Non-pigmented ciliary epithelial cell (primary cell): ENCODE data around the gene SLC25A21.
"Not testable (repeated sequence)": the region's sequence is repeated elsewhere in the genome, so short reads cannot be mapped to it uniquely, and the experiment has no call there.

Experiments used
- DNase-seq: peaks from one replicate; pipeline ENCODE4 v3.0.0-alpha.2; 2010; ENCODE audit warnings: low read depth

SLC25A21 gene

DNA sequence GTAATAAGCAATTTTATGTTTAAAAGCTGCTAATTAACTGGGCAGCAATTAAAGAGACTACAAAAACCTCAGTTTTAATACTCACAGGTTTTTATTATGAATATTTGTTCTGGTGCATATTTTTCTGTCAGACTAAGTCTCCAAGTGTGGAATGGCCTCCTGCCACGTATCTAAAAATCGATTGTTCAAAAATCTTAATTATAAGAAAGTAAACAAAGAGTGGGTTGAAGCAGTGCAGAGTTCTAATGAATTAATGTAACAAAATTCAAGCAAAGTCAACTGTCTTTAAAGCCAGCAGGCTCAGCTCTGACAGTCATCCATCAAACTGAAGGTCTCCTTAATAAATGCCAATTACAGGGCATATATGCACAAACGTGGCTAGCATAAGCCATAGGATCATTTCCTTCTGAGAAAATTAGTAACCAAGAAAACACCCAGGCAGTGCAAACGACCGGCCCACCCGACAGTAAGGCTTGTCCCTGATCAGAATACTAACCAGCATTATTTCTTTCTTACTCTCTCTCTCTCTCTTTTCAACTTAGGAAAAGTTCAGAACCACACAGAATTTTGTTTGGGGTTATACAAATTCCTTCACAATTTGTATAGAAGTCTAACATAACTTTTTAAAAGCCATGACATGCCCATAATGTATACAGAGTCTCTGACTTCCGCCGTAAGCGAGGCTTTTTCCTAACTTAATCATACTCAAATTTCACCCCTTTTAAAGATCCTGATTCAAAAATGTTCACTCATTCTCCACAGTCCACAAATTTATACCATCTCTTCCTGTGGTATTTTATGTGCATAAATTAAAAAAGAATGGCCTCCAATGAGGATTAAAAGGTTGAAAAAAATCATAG is 83.8 kb downstream of the SLC25A21 start:
- DNase-seq = no peak

DNA sequence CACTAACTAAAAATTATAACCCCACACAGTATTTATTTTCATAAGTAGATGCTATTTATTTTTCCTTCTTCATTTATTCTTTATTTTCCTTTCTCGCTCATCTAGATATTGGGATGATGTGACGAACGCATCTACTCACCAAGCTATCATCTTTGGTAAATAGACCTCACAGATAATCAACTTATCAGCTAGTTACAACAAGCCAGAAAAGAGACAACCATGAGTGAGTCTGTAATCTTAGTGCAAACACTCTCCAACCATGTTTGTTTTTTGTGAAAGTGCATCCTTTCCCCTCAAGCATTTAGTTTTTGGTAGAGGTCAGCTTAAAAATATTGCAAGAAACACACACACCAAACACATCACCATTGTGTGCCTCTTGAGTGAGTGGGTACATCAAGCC is 84.9 kb downstream of the SLC25A21 start:
- no peak for DNase-seq

DNA sequence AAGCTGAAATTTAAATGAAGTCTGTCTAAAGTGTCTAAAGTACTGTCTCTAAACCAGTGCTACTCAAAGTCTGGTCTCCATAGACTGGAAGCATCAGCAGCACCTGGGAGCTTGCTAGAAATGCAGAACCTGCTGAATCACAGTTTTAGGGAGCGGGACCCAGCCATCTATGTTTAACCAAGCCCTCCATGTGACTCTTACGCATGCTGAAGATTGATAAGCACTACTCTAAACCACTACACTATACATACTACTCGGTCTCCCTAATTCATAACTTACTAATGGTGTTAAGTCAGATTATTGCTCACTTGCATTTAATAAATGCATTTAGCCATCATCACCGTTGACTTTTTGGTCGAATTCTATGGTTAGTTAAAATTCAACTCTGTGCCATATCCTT is 88.8 kb downstream of the SLC25A21 start:
- no peak for DNase-seq

DNA sequence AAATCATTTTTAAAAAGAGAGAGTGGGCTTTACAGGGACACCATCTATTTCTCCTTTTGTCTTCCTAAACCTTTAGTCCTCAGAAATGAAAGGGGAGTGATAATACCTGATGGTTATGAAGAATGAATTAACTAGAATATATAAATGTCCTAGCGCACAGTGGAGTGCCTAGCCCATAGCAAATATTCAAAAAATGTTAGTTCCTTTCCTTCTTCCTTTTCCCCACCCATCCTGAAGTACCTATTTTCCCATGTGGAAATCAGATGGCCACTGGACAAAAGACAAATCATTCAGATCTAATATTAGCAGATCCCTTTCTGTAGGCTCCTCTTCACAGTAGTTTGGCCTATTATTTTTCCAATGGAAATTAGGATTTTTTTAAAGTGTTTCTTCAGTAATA is 90.0 kb downstream of the SLC25A21 start:
- no peak for DNase-seq

DNA sequence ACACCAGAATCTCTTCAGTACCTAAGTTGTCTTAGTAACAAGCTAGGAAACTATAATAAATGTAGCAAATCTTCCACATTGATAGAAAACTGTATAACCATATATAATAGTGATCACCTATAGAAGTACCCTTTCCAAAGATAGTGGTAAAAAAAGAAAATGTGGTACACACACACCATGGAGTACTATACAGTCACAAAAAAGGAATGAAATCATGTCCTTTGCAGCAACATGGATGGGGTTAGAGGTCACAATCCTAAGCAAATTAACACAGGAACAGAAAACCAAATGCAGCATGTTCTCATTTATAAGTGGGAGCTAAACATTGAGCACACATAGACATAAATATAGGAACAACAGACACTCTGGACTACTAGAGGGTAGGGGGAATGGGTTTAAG is 90.5 kb downstream of the SLC25A21 start:
- no peak for DNase-seq

DNA sequence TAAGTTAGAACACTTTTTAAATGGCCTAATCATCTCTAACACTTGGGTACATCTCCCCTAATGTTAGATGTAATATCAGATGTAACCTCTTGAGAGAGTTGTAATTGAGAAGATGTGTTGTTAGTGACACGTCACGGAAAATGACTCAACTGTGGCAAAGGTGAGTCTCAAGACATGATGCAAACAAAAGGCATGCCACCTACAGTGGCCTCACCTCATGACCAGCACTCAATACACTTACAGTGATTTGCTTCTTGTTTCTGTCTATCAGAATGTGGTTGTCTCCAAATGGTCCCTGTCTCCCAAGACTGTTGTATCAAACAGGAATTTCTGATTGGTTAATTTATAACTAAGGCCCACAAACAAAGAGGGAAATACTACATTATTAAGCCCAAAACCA is 91.2 kb downstream of the SLC25A21 start:
- no peak for DNase-seq

DNA sequence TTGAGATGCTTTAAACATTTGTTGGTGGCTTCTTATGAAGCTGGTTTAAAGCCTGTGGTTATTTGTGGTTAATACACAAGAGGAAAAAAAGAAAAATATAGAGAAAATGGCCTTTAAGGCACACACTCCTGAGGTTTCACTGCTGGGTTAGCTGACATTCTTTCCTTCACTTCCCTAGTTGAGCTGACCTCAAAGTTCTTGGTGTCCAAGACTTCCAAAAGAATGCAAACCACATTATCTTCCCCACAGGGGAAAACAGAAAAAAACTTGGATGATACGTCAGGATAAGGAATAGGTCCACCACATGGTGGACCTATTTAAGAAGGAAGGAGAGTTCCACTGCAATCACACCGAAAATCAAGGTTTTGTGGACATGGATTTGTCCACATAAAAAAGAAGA is 94.3 kb downstream of the SLC25A21 start:
- DNase-seq = no peak

DNA sequence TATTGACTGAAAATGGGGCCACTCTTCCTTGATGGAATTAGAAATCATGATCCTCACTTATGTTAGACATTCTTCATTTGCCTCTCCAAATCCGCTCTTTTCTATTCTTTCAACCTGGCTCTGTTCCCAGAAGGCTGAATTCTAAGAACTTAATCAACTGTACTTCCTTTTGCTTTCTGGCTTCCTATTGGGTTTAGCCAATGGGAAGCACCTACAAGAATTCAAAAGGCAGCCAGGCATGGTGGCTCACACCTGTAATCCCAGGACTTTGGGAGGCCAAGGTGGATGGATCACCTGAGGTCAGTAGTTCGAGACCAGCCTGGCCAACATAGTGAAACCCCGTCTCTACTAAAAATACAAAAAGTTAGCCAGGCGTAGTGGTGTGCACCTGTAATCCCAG is 98.1 kb downstream of the SLC25A21 start:
- DNase-seq = not testable (repeated sequence)

DNA sequence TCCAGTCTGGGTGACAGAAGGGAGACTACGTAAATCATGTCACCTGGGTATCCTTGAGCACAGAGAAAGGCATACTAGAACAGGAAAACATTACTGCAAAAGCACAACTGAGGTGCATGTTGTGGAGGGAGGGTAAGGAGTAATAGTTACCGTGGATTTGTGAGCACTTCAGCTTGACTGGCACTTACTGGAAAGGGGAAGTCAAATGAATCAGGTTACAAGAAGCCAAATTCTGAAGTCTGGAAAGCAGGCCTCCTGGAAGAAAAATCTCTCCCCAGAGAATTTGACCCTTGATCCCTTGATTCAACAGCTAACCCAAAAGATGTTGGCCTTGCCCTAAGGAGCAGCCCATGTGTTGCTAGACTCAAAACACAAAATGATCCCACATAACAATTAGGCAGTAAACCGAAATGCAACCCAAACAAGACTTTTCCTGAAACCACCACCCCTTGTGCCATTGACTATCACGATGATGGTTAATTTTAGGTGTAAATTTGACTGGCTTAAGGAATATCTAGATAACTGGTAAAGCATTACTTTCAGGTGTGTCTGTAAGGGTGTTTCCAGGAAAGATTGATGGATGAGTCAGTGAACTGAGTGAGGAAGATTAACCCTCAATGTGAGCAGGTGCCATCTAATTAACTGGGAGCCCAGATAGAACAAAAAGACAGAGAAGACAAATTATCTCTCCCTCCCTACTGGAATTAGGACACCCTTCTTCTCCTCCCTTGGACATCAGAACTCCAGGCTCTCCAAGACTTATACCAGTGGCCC is 108.8 kb downstream of the SLC25A21 start:
- no peak for DNase-seq

DNA sequence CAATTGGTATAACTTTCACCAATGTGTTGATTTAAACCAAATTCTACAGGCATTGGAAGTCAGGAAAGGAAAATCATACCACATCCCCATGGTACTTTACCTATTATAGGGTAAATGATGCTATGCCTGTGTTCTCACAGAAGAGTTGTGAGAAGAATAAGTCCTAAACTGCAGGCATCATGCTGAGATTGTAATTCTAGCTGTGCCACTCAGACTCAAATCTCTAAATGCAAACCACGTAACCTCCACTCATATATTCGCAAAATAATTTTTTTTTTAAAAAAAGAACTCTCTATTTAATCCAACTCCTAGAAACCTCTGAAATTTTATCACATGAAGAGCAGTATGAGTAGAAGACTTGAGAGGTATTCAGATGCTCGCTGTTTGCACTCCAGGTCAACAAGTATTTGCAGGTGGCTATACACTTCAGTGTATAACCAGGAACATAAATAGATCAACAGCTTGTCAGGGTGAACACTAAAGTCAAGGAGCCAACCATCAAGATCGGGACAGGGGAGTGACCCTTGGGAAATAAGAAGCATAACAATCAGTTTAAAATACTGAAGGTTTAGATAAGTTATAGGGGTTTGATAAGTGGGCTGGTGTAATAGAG is 110.1 kb downstream of the SLC25A21 start:
- no peak for DNase-seq

DNA sequence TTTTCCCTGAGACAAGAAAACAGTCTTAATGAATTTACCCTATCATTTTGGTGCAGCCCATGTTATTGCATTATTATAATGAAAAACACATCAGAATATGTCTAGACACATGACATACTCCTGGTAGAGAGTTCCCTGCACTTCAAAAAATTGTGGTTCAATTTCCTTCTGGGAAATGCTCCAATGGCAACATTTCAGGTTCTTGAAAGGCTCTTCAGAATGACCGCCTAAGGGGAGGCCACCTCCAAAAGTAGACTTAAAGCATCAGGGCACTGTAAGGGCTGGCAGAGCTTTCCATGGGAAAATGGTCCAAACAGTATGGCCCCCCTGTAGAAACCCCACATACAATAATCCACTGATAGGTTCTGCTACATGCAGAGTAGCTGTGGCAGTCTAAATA is 110.7 kb downstream of the SLC25A21 start:
- no peak for DNase-seq

DNA sequence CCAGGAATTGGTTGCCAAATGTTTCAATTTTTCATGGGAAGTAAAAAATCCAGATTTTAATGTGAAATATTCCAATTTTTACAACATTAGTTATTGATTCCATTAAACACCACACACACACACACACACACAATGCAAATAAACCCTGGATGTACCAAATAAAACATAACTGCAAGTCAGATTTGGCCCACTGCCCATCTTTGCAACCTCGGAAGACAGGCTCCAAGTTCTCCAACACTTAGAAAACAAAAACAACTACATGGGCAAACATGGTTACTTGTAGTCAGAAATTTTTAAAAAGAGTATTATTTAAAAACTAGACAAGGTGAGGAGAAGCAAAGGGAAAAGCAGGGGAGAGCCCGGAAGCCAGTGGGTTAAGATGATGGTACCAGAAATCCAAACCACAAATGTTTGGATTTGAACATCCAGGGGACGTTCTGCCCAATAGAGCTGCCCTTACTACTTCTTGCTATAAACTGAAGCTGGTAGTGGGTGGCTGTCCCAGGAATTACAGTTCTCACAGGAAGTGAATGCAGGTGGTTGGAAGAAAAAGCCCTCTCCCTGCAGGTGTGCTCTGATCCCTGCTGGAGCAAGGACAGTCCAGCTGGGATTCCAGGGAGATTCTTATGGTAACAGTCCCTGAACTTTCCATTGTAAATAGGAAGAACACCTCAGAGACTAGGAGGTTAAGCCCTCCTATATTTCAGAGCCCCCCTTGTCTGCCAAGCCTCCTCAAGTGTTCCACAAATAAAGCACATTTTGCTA is 111.7 kb downstream of the SLC25A21 start:
- no peak for DNase-seq

DNA sequence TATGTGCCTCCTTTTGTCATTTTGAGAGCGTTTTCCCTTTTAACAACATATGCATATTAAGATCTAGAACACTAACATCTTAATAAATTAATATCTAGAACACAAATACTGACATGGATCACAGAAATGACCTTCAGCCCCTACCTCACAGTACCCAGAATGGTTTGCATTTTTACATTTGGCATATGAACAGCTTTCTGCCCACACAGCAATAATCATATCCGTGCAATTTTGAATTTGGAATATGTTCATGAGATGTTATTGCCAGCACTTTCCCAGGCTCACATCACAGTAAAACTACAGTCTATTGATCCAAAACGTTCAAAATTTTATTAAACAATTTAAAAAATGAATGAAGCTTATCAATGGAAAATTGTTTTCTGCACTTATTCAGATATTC is 114.6 kb downstream of the SLC25A21 start:
- no peak for DNase-seq

DNA sequence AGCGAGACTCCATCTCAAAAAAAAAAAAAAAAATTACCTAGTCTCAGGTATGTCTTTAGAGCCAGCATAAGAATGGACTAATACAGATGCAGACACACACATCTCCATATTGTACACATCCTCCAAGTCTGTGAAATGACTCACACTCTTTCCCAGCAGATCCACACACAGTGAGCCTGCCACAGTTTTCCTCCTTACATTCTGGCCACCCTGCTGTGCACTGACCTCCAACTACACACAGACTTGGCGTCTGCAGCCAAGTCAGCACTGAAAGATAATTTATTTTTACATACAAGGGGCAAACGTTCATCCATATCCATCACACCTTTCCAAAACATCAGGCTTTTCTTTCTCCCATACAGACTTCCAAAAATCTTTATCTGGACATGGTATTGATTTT is 115.9 kb downstream of the SLC25A21 start:
- DNase-seq = peak; percentile 88

DNA sequence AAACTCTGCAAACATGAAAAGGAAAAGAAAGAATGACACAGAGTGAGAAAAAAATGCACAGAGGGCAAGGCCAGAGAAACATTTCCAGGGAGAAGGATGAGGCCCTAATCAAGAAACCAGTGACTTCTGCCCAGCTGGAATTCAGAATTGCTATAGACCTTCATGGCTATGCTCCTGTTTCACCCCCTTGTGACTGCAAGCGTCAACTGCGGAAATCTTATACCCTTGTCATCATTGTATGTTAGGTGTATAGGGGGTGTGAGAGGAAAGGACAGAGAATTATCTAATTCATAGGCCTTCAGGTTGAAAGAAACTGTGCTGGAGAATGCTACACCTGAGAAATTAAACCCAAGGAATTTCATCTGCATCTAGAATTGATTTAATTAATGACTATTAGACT is 117.5 kb downstream of the SLC25A21 start:
- DNase-seq = no peak

DNA sequence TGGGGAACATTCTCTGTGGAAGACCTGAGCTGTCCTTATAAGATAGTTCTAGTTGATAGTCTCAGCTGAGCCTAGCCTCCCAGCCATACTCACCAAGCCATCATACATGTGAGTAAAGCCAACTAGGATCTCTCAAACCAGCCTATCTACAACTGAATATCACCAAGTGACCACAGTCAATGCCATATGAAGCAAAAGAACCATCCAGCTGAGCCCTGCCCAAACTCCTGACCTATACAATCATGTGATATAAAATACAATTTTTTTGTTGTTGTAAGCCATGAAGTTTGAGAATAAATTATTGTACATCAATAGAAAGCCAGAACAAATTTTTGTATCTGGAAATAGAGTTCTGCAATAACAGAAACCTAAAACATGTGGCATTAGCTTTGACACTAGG is 118.3 kb downstream of the SLC25A21 start:
- no peak for DNase-seq

DNA sequence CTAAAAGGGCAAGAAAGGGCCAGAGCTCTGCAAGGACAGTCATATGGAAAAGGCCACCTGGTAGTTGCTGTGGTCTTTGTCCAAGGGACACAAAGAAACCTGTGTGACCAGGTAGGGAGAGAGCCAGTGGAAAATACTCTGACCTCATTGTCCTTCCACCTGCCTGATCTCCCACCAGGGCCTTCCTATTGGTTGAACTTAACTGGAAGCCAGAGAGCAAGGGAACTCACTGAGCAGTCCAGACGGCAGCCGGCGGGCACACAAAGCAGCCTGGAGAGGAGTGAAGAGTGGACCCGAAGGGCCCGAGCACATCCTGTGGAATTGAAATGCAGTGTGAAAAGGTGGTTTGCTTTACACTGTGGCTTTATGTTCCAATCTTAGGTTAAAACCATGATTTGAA is 120.7 kb downstream of the SLC25A21 start:
- no peak for DNase-seq

DNA sequence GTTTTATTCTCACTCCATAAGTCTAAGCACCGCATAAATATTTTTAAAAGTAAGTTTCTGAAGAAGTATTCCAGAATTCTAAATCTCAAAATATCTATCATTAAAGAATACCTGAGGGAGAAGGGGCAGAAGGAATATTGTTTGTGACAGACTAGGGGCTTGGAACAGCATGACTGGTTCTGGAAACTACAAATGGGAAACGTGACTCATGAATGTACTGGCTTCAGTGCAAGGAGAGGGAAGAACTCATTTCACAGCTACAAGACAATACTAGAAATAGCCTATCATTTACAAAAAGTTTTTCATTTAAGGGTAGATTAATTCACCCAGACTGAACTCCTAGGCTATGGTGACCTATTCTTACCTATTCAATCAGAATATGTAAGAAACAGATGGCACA is 121.3 kb downstream of the SLC25A21 start:
- no peak for DNase-seq

DNA sequence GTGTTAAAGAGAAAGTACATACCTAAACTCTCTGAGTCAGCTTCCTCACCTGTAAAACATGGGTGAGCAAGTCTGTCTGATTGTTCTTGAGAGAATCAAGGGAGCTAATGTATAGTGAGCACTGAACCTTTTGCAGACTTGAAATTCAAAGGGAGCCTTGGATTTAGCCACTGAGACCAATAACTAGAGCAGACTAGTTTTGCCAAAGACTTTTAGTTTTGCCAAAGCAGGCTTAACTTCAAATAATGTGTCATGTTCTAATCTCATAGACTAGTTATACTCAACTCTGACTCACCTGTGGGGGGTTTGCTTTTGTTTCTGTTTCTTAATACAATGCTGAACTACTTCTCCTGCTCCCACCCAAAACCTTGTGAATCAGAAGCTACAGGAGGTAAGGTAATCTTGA is 123.7 kb downstream of the SLC25A21 start:
- DNase-seq = no peak

DNA sequence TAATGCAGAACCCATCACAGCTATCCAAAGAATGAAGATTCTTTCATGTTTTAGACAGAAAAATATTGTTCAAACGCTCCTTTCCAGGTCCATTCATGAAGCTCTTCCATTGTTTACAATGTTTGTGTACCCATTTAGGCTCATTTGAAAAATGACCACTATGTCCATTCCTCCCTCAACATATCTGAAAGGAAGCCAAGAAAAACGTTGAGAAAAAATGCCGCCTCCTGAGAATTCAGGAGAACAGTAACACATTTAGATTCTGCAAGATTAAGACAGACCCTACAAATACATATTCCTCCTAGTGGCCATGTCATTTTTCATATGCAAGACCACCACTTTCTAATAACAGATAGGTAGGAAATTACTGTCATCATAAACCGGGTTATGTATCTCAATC is 124.4 kb downstream of the SLC25A21 start:
- DNase-seq = no peak

DNA sequence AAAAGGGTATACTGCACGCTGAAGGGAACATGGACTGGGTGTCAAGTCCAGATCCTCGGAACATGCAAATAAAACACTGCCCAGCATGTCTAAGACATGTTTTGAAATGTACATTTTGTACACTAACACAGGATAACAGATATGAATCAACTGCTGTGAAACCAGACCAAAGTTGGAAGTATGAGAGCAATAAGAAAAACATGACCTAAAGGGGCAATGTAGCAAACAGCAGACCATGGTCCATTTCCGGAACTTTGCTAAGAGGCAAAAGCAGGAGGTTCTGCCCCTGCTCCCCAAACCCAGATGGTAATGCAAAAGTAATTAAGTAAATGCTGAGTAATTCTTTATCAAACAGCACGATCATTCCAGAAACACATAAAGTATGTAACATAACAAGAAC is 125.2 kb downstream of the SLC25A21 start:
- DNase-seq = no peak

DNA sequence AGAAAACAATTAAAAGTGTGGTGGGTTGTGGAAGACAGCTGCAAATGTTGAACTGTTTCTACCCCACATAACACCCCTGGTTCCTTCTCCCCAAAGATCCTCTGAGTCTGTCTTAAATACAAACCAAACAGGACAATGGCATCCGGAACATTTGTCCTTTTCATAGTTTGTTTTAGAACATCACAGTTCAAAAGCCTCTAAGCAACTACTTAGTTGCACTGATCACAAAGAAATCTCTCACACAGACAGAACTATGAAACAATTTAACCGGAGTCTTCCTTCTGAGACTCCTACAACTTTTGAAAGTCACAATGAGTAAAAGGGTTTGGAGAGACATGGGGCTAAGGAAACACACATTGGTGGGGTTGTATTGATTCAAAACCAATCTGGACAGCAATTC is 125.6 kb downstream of the SLC25A21 start:
- no peak for DNase-seq
